Measurements from ENCODE around the gene SLC28A1. TPM values are rescaled to one million over a fixed set of nuclear protein-coding genes. Genes with fewer than 3 reads are reported as not detected.

The SLC28A1 gene
- total RNA-seq, 4 donors from 2014 or later = 0.22 to 0.42 TPM; not detected in 2

DNA sequence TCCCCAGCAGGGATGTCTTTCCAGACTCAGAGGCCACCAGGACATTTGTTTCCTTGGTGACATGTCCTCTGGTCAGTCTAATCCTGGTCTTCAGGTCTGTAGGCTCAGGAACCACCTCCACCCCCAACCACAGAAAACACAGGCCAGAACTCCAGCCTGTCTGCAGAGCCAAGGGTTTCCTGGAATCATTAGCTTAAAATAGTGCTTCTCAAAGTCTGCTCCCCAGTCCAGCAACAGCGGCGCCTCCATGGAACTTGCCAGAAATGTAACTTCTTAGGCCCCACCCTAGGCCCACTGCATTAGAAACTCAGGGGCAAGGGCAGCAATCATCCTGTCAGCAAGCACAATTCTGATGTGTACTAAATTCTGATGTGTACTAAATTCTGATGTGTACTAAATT, 20.0 kb downstream of the SLC28A1 start:
- H3K27me3 ChIP-seq = no peaks in the 10 kb centered on the region
- H3K36me3 ChIP-seq = no peaks in the 10 kb centered on the region
- no peak for TF ChIP-seq EP300 (IDR thresholded peaks at IDR 0.05)
- TF ChIP-seq, protein P1, sequence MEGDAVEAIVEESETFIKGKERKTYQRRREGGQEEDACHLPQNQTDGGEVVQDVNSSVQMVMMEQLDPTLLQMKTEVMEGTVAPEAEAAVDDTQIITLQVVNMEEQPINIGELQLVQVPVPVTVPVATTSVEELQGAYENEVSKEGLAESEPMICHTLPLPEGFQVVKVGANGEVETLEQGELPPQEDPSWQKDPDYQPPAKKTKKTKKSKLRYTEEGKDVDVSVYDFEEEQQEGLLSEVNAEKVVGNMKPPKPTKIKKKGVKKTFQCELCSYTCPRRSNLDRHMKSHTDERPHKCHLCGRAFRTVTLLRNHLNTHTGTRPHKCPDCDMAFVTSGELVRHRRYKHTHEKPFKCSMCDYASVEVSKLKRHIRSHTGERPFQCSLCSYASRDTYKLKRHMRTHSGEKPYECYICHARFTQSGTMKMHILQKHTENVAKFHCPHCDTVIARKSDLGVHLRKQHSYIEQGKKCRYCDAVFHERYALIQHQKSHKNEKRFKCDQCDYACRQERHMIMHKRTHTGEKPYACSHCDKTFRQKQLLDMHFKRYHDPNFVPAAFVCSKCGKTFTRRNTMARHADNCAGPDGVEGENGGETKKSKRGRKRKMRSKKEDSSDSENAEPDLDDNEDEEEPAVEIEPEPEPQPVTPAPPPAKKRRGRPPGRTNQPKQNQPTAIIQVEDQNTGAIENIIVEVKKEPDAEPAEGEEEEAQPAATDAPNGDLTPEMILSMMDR (IDR thresholded peaks at IDR 0.05) = no peak
- no peak for TF ChIP-seq POLR2A (IDR thresholded peaks at IDR 0.05)
- peaks cover 0 to 25% (median 9%) of the 10 kb centered on the region in 4 donors for H3K4me1 ChIP-seq
- H3K27ac ChIP-seq = no peak overlapping the region
- no peak overlapping the region for H3K4me3 ChIP-seq
- 65 to 85% methylated on average over 2 of the region's 2 CpGs for WGBS, 2 donors
- DNase-seq (ENCODE audit: low spot score in 2 of 2) = no peak
- no peaks in the 10 kb centered on the region for H3K9me3 ChIP-seq

GRCh38 chr15:84905016-84905916, 20.8 kb downstream of the SLC28A1 start:
- H3K4me1 ChIP-seq = peaks cover 0 to 33% (median 9%) of the 10 kb centered on the region in 4 donors
- no peaks in the 10 kb centered on the region for H3K27me3 ChIP-seq
- TF ChIP-seq POLR2A (IDR thresholded peaks at IDR 0.05) (no peak), EP300 (IDR thresholded peaks at IDR 0.05) (no peak)
- TF ChIP-seq, protein P1 (IDR thresholded peaks at IDR 0.05) = no peak
- H3K36me3 ChIP-seq = no peaks in the 10 kb centered on the region
- H3K4me3 ChIP-seq = no peak overlapping the region
- no peak for DNase-seq (ENCODE audit: low spot score in 2 of 2)
- no peaks in the 10 kb centered on the region for H3K9me3 ChIP-seq
- 86 to 92% methylated on average over 13 to 15 of the region's 15 CpGs for WGBS, 2 donors
- H3K27ac ChIP-seq = no peak overlapping the region

DNA sequence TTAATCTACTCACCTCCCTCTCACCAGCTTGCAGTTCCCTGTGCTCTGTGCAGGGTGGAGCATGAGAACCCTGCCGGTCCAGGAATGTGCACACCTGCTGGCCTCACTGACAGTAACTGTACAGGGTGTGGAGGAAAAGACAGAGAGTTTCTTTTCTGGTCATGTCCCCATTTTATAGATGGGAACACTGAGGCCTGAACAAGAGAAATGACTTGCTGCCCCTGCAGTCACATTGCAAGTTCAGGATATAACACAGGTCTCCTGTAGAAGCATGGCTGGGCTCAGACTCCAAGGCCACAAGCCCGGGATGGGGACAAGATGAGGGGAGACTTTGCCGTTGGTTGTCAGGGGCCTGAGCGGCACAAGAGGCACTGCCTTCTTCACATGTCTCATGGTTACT, 23.3 kb downstream of the SLC28A1 start:
- Histone ChIP-seq H3K27ac (no peak overlapping the region), H3K4me3 (no peak overlapping the region), H3K9me3 (no peaks in the 10 kb centered on the region), H3K4me1 (peaks cover 0 to 58% (median 29%) of the 10 kb centered on the region in 4 donors), H3K27me3 (no peaks in the 10 kb centered on the region), H3K36me3 (no peaks in the 10 kb centered on the region)
- TF ChIP-seq POLR2A (IDR thresholded peaks at IDR 0.05) (no peak), EP300 (IDR thresholded peaks at IDR 0.05) (no peak)
- TF ChIP-seq, protein P1 (IDR thresholded peaks at IDR 0.05) = no peak
- 96 to 98% methylated on average over 4 of the region's 4 CpGs for WGBS, 2 donors
- no peak for DNase-seq (ENCODE audit: low spot score in 2 of 2)

DNA sequence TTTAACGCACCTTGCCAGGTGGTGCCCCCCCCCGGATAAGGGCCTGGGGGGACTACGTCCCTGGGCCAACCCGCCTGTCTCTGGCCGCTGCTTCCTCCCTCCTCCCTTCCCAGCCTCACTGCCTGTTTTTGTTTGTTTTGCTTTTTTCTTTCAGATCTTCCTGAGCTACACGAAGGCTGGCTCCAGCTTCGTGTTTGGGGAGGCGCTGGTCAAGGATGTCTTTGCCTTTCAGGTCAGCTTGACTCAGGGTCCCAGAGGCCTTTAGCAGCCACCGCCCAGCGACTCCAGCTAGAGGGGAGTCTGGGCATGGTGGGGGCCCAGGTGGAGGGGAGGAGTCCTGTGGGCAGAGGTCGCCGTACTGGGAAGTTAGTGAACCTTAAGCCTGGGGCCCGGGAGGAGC, 24.1 kb downstream of the SLC28A1 start:
- Histone ChIP-seq H3K36me3 (no peaks in the 10 kb centered on the region), H3K4me3 (no peak overlapping the region), H3K4me1 (peaks cover 0 to 65% (median 33%) of the 10 kb centered on the region in 4 donors), H3K27me3 (no peaks in the 10 kb centered on the region), H3K9me3 (no peaks in the 10 kb centered on the region), H3K27ac (peak overlapping the region in 1 of 4 donors; percentile 6)
- no peak for DNase-seq (ENCODE audit: low spot score in 2 of 2)
- 59 to 66% methylated on average over 13 of the region's 13 CpGs for WGBS, 2 donors
- no peak for TF ChIP-seq EP300 (IDR thresholded peaks at IDR 0.05)
- TF ChIP-seq POLR2A (IDR thresholded peaks at IDR 0.05) = no peak
- TF ChIP-seq, protein P1 (IDR thresholded peaks at IDR 0.05) = no peak

DNA sequence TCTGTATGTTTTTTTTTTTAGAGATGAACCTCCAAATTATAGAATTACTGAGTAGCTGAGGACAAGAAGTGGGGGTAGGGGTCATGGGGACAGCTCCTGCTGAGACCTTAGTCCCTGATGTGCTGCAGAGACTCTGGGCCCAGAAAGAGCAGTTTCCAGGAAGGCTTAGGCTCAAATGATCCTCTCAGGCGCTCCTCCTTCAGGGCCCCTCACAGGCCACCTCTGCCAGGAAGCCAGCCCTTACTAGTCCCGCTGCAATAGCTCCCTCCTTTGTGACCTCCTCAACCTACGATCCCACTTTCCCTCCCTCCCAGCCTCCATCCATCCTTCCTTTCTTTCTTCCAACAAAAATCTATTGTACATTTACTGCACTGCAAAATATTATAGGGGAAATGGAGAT, 24.6 kb downstream of the SLC28A1 start:
- TF ChIP-seq EP300 (IDR thresholded peaks at IDR 0.05) (no peak), POLR2A (IDR thresholded peaks at IDR 0.05) (no peak)
- TF ChIP-seq, protein P1 (IDR thresholded peaks at IDR 0.05) = no peak
- Histone ChIP-seq H3K36me3 (no peaks in the 10 kb centered on the region), H3K27ac (peak overlapping the region in 1 of 4 donors; percentile 11), H3K9me3 (no peaks in the 10 kb centered on the region), H3K4me1 (peaks cover 0 to 63% (median 33%) of the 10 kb centered on the region in 4 donors), H3K4me3 (no peak overlapping the region), H3K27me3 (no peaks in the 10 kb centered on the region)
- WGBS, 2 donors = 63 to 68% methylated on average over 3 of the region's 3 CpGs
- DNase-seq (ENCODE audit: low spot score in 2 of 2) = no peak
